ENCODE data around the gene IL2RG. TPM values are rescaled to one million over a fixed set of nuclear protein-coding genes. Genes with fewer than 3 reads are reported as not detected.

Gene IL2RG
- total RNA-seq, 1 experiment from 2014 or later, result 1.5 TPM

DNA sequence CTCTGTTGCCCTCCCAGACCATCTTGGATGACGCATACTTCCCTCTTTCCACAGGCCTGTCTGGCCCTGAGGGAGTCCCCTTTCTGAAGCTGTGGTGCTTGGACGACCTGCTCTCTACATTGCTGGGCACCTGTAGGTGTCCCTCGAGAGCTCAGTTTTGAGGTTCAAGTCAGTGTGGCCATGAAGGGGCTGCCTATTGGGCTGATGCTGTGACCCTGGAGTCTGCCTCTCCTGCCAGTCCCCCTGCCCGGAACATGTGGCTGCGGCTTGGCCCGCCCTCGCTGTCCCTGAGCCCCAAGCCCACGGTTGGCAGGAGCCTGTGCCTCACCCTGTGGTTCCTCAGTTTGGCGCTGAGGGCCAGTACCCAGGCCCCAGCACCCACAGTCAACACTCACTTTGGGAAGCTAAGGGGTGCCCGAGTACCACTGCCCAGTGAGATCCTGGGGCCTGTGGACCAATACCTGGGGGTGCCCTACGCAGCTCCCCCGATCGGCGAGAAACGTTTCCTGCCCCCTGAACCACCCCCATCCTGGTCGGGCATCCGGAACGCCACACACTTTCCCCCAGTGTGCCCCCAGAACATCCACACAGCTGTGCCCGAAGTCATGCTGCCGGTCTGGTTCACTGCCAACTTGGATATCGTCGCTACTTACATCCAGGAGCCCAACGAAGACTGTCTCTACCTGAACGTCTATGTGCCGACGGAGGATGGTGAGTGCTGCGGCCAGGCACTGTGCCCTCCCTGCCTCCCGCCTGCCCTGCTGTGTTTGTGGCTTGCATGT lies 36.3 kb upstream of the IL2RG start:
- POLR2A ChIA-PET, result no interaction called here
- Mint-ChIP-seq H3K4me3 (ENCODE audit: unreplicated experiment) (no peak overlapping the region), H3K27me3 (ENCODE audit: insufficient read depth, unreplicated experiment) (peaks cover 33% of the 10 kb centered on the region), H3K4me1 (ENCODE audit: insufficient read depth, unreplicated experiment) (no peaks in the 10 kb centered on the region), H3K27ac (ENCODE audit: low read depth, unreplicated experiment) (no peak overlapping the region), H3K36me3 (ENCODE audit: insufficient read depth, unreplicated experiment) (peaks cover 15% of the 10 kb centered on the region), H3K9me3 (ENCODE audit: unreplicated experiment) (no peaks in the 10 kb centered on the region)
- TF ChIP-seq, protein P1, sequence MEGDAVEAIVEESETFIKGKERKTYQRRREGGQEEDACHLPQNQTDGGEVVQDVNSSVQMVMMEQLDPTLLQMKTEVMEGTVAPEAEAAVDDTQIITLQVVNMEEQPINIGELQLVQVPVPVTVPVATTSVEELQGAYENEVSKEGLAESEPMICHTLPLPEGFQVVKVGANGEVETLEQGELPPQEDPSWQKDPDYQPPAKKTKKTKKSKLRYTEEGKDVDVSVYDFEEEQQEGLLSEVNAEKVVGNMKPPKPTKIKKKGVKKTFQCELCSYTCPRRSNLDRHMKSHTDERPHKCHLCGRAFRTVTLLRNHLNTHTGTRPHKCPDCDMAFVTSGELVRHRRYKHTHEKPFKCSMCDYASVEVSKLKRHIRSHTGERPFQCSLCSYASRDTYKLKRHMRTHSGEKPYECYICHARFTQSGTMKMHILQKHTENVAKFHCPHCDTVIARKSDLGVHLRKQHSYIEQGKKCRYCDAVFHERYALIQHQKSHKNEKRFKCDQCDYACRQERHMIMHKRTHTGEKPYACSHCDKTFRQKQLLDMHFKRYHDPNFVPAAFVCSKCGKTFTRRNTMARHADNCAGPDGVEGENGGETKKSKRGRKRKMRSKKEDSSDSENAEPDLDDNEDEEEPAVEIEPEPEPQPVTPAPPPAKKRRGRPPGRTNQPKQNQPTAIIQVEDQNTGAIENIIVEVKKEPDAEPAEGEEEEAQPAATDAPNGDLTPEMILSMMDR (IDR thresholded peaks at IDR 0.05; ENCODE audit: unreplicated experiment), result no peak
- DNase-seq (ENCODE audit: unreplicated experiment), result no peak
- intact Hi-C loops (cut with micrococcal nuclease), result no loop called here
- CTCF ChIA-PET, result interaction anchor here (0.8 to 1.1 kb wide), 2 partner anchors 9 to 94 kb away, joined by 3 read pairs; no protein-coding TSS in a partner anchor
- no TSS peak for BruUV-seq (replicated peaks)

DNA sequence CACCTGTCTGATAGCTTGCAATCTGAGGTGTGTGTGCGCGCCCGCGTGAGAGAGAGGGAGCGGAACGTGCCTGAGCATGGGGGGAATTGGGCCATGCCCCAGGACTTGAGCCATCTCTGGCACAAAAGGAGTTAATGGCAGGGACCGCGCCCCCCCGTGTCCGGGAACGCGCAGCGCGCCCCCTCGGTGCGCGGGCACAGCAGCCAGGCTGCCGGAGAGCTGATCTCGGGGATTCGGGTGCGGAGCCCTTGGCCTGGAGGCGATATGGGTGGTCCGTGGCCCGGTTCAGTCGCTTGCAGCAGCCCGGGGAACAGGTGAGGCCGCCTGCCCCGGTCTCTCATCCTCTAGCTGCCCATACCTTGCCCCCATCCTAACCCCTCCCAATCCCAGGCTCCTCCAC lies 33.3 kb upstream of the IL2RG start, which contains the start of gene NLGN3:
TSS of gene NLGN3 (plus strand) at position 191 of the 400 bp plus-strand sequence. CDS start 2,909 bp downstream, outside the sequence.
- no peak for DNase-seq (ENCODE audit: unreplicated experiment)
- H3K9me3 Mint-ChIP-seq (ENCODE audit: unreplicated experiment), result no peaks in the 10 kb centered on the region
- TF ChIP-seq, protein P1 (IDR thresholded peaks at IDR 0.05; ENCODE audit: unreplicated experiment), result no peak
- H3K27ac Mint-ChIP-seq (ENCODE audit: low read depth, unreplicated experiment), result no peak within 1 kb of the TSS
- CTCF ChIA-PET, result interaction anchor here (1.0 kb wide), 1 partner anchor 16 kb away, joined by 3 read pairs; no protein-coding TSS in a partner anchor
- peaks cover 20% of the 10 kb centered on the region for H3K36me3 Mint-ChIP-seq (ENCODE audit: insufficient read depth, unreplicated experiment)
- POLR2A ChIA-PET, result no interaction called here
- H3K27me3 Mint-ChIP-seq (ENCODE audit: insufficient read depth, unreplicated experiment), result peaks cover 12% of the 10 kb centered on the region
- no TSS peak for BruUV-seq (replicated peaks)
- intact Hi-C loops (cut with micrococcal nuclease), result no loop called here
- H3K4me3 Mint-ChIP-seq (ENCODE audit: unreplicated experiment), result no peak within 1 kb of the TSS
- no peaks in the 10 kb centered on the region for H3K4me1 Mint-ChIP-seq (ENCODE audit: insufficient read depth, unreplicated experiment)

DNA sequence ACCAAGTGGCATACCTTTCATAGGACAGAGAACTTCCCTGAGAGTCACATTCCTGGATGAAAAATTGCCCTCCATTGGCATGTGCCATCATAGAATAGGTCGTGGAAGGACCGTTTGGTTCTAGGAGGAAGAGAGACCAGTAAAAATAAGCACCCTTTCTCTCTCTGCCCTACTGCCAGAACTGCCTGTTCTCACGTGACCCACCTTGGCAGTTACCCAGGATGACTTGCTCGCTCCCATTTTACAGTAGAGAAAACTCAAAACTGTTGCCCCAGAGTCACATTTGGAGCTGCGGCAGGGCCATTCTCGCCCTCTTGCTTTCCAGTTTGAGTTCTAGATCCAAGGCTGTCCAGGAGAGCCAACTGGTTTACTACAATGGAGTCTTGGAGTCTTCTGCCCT lies 32.1 kb upstream of the IL2RG start:
- POLR2A ChIA-PET, result interaction anchor here (0.6 to 0.7 kb wide), 2 partner anchors 137 to 222 kb away, joined by 3 to 4 read pairs; no protein-coding TSS in a partner anchor
- TF ChIP-seq, protein P1 (IDR thresholded peaks at IDR 0.05; ENCODE audit: unreplicated experiment), result no peak
- Mint-ChIP-seq H3K27ac (ENCODE audit: low read depth, unreplicated experiment) (no peak overlapping the region), H3K27me3 (ENCODE audit: insufficient read depth, unreplicated experiment) (peaks cover 12% of the 10 kb centered on the region), H3K36me3 (ENCODE audit: insufficient read depth, unreplicated experiment) (peaks cover 31% of the 10 kb centered on the region), H3K9me3 (ENCODE audit: unreplicated experiment) (no peaks in the 10 kb centered on the region), H3K4me3 (ENCODE audit: unreplicated experiment) (no peak overlapping the region), H3K4me1 (ENCODE audit: insufficient read depth, unreplicated experiment) (no peaks in the 10 kb centered on the region)
- CTCF ChIA-PET, result interaction anchor here (0.6 to 1.0 kb wide), 3 partner anchors 14 to 1134 kb away, joined by 3 to 4 read pairs (median 3); no protein-coding TSS in a partner anchor
- intact Hi-C loops (cut with micrococcal nuclease), result no loop called here
- DNase-seq (ENCODE audit: unreplicated experiment), result no peak
- no TSS peak for BruUV-seq (replicated peaks)

DNA sequence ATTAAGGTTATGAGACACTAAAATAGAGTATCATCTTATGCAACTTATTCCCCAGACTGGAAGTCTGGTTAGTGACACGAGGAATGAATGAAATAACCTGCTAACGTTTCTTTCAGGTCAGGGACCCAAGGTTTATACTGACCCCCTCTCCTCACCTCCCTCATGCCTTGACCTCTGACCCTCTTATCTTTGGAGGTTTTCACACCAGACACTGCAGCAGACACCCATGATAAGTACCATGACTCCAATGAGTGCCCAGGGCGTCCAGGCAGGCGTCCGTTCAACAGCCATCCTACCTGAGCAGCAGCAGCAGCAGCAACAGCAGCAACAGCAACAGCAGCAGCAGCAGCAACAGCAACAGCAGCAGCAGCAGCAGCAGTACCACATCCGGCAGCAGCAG lies 29.1 kb upstream of the IL2RG start:
- H3K9me3 Mint-ChIP-seq (ENCODE audit: unreplicated experiment), result no peaks in the 10 kb centered on the region
- no peak overlapping the region for H3K27ac Mint-ChIP-seq (ENCODE audit: low read depth, unreplicated experiment)
- TF ChIP-seq, protein P1 (IDR thresholded peaks at IDR 0.05; ENCODE audit: unreplicated experiment), result no peak
- no peak for DNase-seq (ENCODE audit: unreplicated experiment)
- no peaks in the 10 kb centered on the region for H3K4me1 Mint-ChIP-seq (ENCODE audit: insufficient read depth, unreplicated experiment)
- peaks cover 11% of the 10 kb centered on the region for H3K27me3 Mint-ChIP-seq (ENCODE audit: insufficient read depth, unreplicated experiment)
- intact Hi-C loops (cut with micrococcal nuclease), result no loop called here
- no peak overlapping the region for H3K4me3 Mint-ChIP-seq (ENCODE audit: unreplicated experiment)
- BruUV-seq (replicated peaks), result no TSS peak
- H3K36me3 Mint-ChIP-seq (ENCODE audit: insufficient read depth, unreplicated experiment), result peaks cover 52% of the 10 kb centered on the region
- POLR2A ChIA-PET, result interaction anchor here (1.2 kb wide), 1 partner anchor 23 kb away, joined by 3 read pairs; no protein-coding TSS in a partner anchor
- CTCF ChIA-PET, result no interaction called here
